Liver (tissue), 3 donors: Measurements from ENCODE around the gene ANKRD33B.
"Not testable (repeated sequence)": the region's sequence is repeated elsewhere in the genome, so short reads cannot be mapped to it uniquely, and the experiment has no call there.

ENCODE experiments used
- SP1 ChIP-seq: IDR thresholded peaks from 2 replicates; pipeline ENCODE4 v1.6.1; 2018; ENCODE audit warnings: antibody characterized with exemption, mild to moderate bottlenecking
- YY1 ChIP-seq: IDR thresholded peaks from 2 replicates; pipeline ENCODE4 v1.6.1; 2016; ENCODE audit warnings: antibody characterized with exemption, mild to moderate bottlenecking
- TF ChIP-seq, protein P1 (sequence below): fragments of 150-350 bp; IDR thresholded peaks from 2 replicates; pipeline ENCODE4 v1.5.1; 2017; ENCODE audit warnings: improper control_type of control experiment, low read depth, low read length; ENCODE audit not compliant: missing input control
- TF ChIP-seq, protein P2 (sequence below): IDR thresholded peaks from 2 replicates; pipeline ENCODE4 v1.6.1; 2016; ENCODE audit warnings: antibody characterized with exemption, mild to moderate bottlenecking
- donor health status: healthy.
- donor health status: healthy.

DNA sequence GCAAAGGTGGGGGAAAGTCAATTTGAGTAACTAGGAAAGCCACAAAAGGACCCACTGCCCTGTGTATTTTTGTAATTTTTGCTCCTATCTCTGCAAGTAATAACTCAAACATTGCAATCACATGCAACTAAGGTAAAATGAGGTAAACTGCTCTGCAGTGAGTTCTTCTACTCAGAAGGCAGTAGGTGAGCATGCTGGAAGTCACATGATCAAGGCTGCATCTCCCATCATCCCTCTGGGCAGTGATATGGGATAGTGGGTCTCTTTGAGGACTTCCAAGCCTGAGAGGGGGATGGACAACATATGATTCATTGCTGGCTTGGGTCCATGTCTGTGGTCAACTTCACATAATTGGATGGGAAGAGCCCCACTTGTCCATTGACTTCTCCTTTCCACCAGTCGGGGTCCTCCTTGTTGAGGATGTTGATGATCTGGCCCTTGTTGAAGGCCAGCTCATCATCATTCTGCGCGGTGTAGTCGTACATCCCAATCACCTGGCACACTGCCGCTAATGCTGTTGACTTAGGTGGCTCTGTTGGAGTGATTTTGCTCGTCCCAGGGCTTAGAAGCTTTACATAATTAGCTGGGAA, 100.4 kb downstream of the ANKRD33B start:
- TF ChIP-seq SP1, YY1: not testable (repeated sequence)
- TF ChIP-seq, protein P1, sequence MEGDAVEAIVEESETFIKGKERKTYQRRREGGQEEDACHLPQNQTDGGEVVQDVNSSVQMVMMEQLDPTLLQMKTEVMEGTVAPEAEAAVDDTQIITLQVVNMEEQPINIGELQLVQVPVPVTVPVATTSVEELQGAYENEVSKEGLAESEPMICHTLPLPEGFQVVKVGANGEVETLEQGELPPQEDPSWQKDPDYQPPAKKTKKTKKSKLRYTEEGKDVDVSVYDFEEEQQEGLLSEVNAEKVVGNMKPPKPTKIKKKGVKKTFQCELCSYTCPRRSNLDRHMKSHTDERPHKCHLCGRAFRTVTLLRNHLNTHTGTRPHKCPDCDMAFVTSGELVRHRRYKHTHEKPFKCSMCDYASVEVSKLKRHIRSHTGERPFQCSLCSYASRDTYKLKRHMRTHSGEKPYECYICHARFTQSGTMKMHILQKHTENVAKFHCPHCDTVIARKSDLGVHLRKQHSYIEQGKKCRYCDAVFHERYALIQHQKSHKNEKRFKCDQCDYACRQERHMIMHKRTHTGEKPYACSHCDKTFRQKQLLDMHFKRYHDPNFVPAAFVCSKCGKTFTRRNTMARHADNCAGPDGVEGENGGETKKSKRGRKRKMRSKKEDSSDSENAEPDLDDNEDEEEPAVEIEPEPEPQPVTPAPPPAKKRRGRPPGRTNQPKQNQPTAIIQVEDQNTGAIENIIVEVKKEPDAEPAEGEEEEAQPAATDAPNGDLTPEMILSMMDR = not testable (repeated sequence)
- TF ChIP-seq, protein P2, sequence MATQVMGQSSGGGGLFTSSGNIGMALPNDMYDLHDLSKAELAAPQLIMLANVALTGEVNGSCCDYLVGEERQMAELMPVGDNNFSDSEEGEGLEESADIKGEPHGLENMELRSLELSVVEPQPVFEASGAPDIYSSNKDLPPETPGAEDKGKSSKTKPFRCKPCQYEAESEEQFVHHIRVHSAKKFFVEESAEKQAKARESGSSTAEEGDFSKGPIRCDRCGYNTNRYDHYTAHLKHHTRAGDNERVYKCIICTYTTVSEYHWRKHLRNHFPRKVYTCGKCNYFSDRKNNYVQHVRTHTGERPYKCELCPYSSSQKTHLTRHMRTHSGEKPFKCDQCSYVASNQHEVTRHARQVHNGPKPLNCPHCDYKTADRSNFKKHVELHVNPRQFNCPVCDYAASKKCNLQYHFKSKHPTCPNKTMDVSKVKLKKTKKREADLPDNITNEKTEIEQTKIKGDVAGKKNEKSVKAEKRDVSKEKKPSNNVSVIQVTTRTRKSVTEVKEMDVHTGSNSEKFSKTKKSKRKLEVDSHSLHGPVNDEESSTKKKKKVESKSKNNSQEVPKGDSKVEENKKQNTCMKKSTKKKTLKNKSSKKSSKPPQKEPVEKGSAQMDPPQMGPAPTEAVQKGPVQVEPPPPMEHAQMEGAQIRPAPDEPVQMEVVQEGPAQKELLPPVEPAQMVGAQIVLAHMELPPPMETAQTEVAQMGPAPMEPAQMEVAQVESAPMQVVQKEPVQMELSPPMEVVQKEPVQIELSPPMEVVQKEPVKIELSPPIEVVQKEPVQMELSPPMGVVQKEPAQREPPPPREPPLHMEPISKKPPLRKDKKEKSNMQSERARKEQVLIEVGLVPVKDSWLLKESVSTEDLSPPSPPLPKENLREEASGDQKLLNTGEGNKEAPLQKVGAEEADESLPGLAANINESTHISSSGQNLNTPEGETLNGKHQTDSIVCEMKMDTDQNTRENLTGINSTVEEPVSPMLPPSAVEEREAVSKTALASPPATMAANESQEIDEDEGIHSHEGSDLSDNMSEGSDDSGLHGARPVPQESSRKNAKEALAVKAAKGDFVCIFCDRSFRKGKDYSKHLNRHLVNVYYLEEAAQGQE = not testable (repeated sequence)
